HG03196 (cell line): ENCODE data around the gene CEP162.
"Not testable (repeated sequence)": the region's sequence is repeated elsewhere in the genome, so short reads cannot be mapped to it uniquely, and the experiment has no call there.

Experiments
- ATAC-seq: cut with Tn5 transposase; IDR thresholded peaks from one replicate; pipeline ENCODE4 v1.9.1; 2021; ENCODE audit not compliant: unreplicated experiment

CEP162 gene

GRCh38 chr6:84089081-84089480 lies 138.4 kb downstream of the CEP162 start:
- no peak for ATAC-seq

GRCh38 chr6:84086545-84087429 lies 140.7 kb downstream of the CEP162 start:
- no peak for ATAC-seq

- no peak for ATAC-seq
These were observed 141.4 kb downstream of the CEP162 start for GRCh38 chr6:84086056-84086455.

- ATAC-seq: not testable (repeated sequence)
These were observed 142.7 kb downstream of the CEP162 start for GRCh38 chr6:84084705-84085104.

GRCh38 chr6:84082689-84083265 lies 144.7 kb downstream of the CEP162 start:
- no peak for ATAC-seq

GRCh38 chr6:84081222-84081621 lies 146.2 kb downstream of the CEP162 start:
- ATAC-seq: no peak

- ATAC-seq: no peak
These were observed 149.1 kb downstream of the CEP162 start for GRCh38 chr6:84078335-84078734.

- ATAC-seq: no peak
These were observed 149.8 kb downstream of the CEP162 start for GRCh38 chr6:84077645-84078044.

GRCh38 chr6:84074988-84075781 lies 152.3 kb downstream of the CEP162 start:
- no peak for ATAC-seq
